HEK293 (cell line): ENCODE measurements around the gene RNASEH2C.

ENCODE experiments used
- PRDM1 ChIP-seq: fragments of 450-650 bp; formaldehyde crosslinking; IDR thresholded peaks from 2 replicates; pipeline ENCODE4; 2016; ENCODE audit warnings: missing biosample characterization, missing genetic modification characterization
- REPIN1 ChIP-seq: fragments of 450-650 bp; formaldehyde crosslinking; IDR thresholded peaks from 2 replicates; pipeline ENCODE4 v1.5.1; 2017; ENCODE audit warnings: missing biosample characterization, missing genetic modification characterization, low read depth
- SP3 ChIP-seq: fragments of 450-650 bp; formaldehyde crosslinking; IDR thresholded peaks from 2 replicates; pipeline ENCODE4 v1.5.1; 2016; ENCODE audit warnings: missing biosample characterization, missing genetic modification characterization
- SP7 ChIP-seq: fragments of 450-650 bp; formaldehyde crosslinking; IDR thresholded peaks from 2 replicates; pipeline ENCODE4 v1.5.1; 2016; ENCODE audit warnings: missing biosample characterization, missing genetic modification characterization
- WT1 ChIP-seq: fragments of 450-650 bp; formaldehyde crosslinking; IDR thresholded peaks from 2 replicates; pipeline ENCODE4 v1.5.1; 2016; ENCODE audit warnings: missing biosample characterization, missing genetic modification characterization
- YY1 ChIP-seq: fragments of 450-650 bp; formaldehyde crosslinking; IDR thresholded peaks from 2 replicates; pipeline ENCODE4 v1.5.1; 2018; ENCODE audit warnings: missing biosample characterization, missing genetic modification characterization
- ZBTB48 ChIP-seq: fragments of 450-650 bp; formaldehyde crosslinking; IDR thresholded peaks from 2 replicates; pipeline ENCODE4 v1.5.1; 2016; ENCODE audit warnings: missing biosample characterization, missing genetic modification characterization
- ZEB2 ChIP-seq: fragments of 450-650 bp; formaldehyde crosslinking; IDR thresholded peaks from 2 replicates; pipeline ENCODE4 v1.5.1; 2016; ENCODE audit warnings: missing biosample characterization, missing genetic modification characterization
- ZFP37 ChIP-seq: fragments of 450-650 bp; formaldehyde crosslinking; IDR thresholded peaks from 2 replicates; pipeline ENCODE4 v1.5.1; 2016; ENCODE audit warnings: missing biosample characterization, missing genetic modification characterization
- ZIC2 ChIP-seq: fragments of 450-650 bp; formaldehyde crosslinking; IDR thresholded peaks from 2 replicates; pipeline ENCODE4 v1.5.1; 2016; ENCODE audit warnings: missing biosample characterization, missing genetic modification characterization
- ZNF112 ChIP-seq: fragments of 450-650 bp; formaldehyde crosslinking; IDR thresholded peaks from 2 replicates; pipeline ENCODE4 v1.5.0; 2017; ENCODE audit warnings: missing biosample characterization, missing genetic modification characterization
- ZNF132 ChIP-seq: fragments of 450-650 bp; formaldehyde crosslinking; IDR thresholded peaks from 2 replicates; pipeline ENCODE4 v1.5.1; 2017; ENCODE audit warnings: missing biosample characterization, missing genetic modification characterization, borderline replicate concordance
- ZNF138 ChIP-seq: fragments of 450-650 bp; formaldehyde crosslinking; IDR thresholded peaks from 2 replicates; pipeline ENCODE4 v1.5.1; 2016; ENCODE audit warnings: missing biosample characterization, missing genetic modification characterization, borderline replicate concordance
- ZNF221 ChIP-seq: fragments of 450-650 bp; formaldehyde crosslinking; IDR thresholded peaks from 2 replicates; pipeline ENCODE4 v1.5.1; 2017; ENCODE audit warnings: missing biosample characterization, missing genetic modification characterization, borderline replicate concordance
- ZNF239 ChIP-seq: fragments of 450-650 bp; formaldehyde crosslinking; IDR thresholded peaks from 2 replicates; pipeline ENCODE4 v1.5.1; 2016; ENCODE audit warnings: missing biosample characterization, missing genetic modification characterization
- ZNF423 ChIP-seq: fragments of 450-650 bp; formaldehyde crosslinking; IDR thresholded peaks from 2 replicates; pipeline ENCODE4 v1.5.1; 2016; ENCODE audit warnings: missing biosample characterization, missing genetic modification characterization
- ZNF510 ChIP-seq: fragments of 450-650 bp; formaldehyde crosslinking; IDR thresholded peaks from 2 replicates; pipeline ENCODE4 v1.5.1; 2018; ENCODE audit warnings: mild to moderate bottlenecking, missing genetic modification characterization, missing biosample characterization; ENCODE audit not compliant: insufficient replicate concordance
- ZNF514 ChIP-seq: fragments of 450-650 bp; formaldehyde crosslinking; IDR thresholded peaks from 2 replicates; pipeline ENCODE4 v1.5.1; 2016; ENCODE audit warnings: missing biosample characterization, missing genetic modification characterization
- ZNF518A ChIP-seq: fragments of 450-650 bp; formaldehyde crosslinking; conservative IDR thresholded peaks from 2 replicates; pipeline ENCODE4 v1.5.1; 2016; ENCODE audit warnings: low read depth, missing biosample characterization, missing genetic modification characterization
- ZNF548 ChIP-seq: fragments of 450-650 bp; formaldehyde crosslinking; IDR thresholded peaks from 2 replicates; pipeline ENCODE4 v1.5.1; 2016; ENCODE audit warnings: missing biosample characterization, missing genetic modification characterization
- ZNF561 ChIP-seq: fragments of 450-650 bp; IDR thresholded peaks from 2 replicates; pipeline ENCODE4 v1.5.1; 2018; ENCODE audit warnings: missing biosample characterization, missing genetic modification characterization, borderline replicate concordance
- ZNF600 ChIP-seq: fragments of 450-650 bp; formaldehyde crosslinking; IDR thresholded peaks from 2 replicates; pipeline ENCODE4 v1.5.1; 2016; ENCODE audit warnings: missing biosample characterization, missing genetic modification characterization
- ZNF623 ChIP-seq: fragments of 450-650 bp; formaldehyde crosslinking; IDR thresholded peaks from 2 replicates; pipeline ENCODE4 v1.5.1; 2016; ENCODE audit warnings: missing biosample characterization, missing genetic modification characterization
- ZNF658 ChIP-seq: fragments of 450-650 bp; formaldehyde crosslinking; IDR thresholded peaks from 2 replicates; pipeline ENCODE4; 2016; ENCODE audit warnings: missing biosample characterization, missing genetic modification characterization
- ZNF704 ChIP-seq: fragments of 450-650 bp; formaldehyde crosslinking; IDR thresholded peaks from 2 replicates; pipeline ENCODE4 v1.5.1; 2016; ENCODE audit warnings: missing biosample characterization, missing genetic modification characterization
- ZNF785 ChIP-seq: fragments of 450-650 bp; formaldehyde crosslinking; IDR thresholded peaks from 2 replicates; pipeline ENCODE4 v1.5.1; 2016; ENCODE audit warnings: missing biosample characterization, missing genetic modification characterization
- ZNF837 ChIP-seq: fragments of 450-650 bp; formaldehyde crosslinking; IDR thresholded peaks from 2 replicates; pipeline ENCODE4 v1.5.1; 2016; ENCODE audit warnings: missing biosample characterization, missing genetic modification characterization
- TF ChIP-seq, protein P1 (sequence below): fragments of 450-650 bp; formaldehyde crosslinking; IDR thresholded peaks from 2 replicates; pipeline ENCODE4 v1.5.1; 2016; ENCODE audit warnings: missing biosample characterization, missing genetic modification characterization
- TF ChIP-seq, protein P2 (sequence below): fragments of 450-650 bp; formaldehyde crosslinking; IDR thresholded peaks from 2 replicates; pipeline ENCODE4 v1.5.0; 2017; ENCODE audit warnings: missing biosample characterization, missing genetic modification characterization, borderline replicate concordance
- TF ChIP-seq, protein P3 (sequence below): fragments of 450-650 bp; formaldehyde crosslinking; optimal IDR thresholded peaks from 2 replicates; pipeline ENCODE3; 2016; ENCODE audit warnings: missing biosample characterization, mild to moderate bottlenecking, missing genetic modification characterization

RNASEH2C gene

GRCh38 chr11:65720211-65720934 is at the start of gene RNASEH2C (continued):
- TF ChIP-seq ZFP37 (tag by site-specific recombination) = peak; percentile 57
- TF ChIP-seq, protein P1, sequence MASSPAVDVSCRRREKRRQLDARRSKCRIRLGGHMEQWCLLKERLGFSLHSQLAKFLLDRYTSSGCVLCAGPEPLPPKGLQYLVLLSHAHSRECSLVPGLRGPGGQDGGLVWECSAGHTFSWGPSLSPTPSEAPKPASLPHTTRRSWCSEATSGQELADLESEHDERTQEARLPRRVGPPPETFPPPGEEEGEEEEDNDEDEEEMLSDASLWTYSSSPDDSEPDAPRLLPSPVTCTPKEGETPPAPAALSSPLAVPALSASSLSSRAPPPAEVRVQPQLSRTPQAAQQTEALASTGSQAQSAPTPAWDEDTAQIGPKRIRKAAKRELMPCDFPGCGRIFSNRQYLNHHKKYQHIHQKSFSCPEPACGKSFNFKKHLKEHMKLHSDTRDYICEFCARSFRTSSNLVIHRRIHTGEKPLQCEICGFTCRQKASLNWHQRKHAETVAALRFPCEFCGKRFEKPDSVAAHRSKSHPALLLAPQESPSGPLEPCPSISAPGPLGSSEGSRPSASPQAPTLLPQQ (tag by site-specific recombination) = peak; percentile 72
- no peak for TF ChIP-seq ZNF785
- 0 out of 2 replicates have a peak, but pooled peaks have one; percentile 33 for TF ChIP-seq ZNF518A (tag by site-specific recombination)
- TF ChIP-seq ZBTB48 (tag by site-specific recombination) = peak; percentile 96
- 0 out of 2 replicates have a peak, but pooled peaks have one; percentile 73 for TF ChIP-seq REPIN1 (tag by site-specific recombination)
- no peak for TF ChIP-seq ZNF423
- no peak for TF ChIP-seq ZNF548
- peak; percentile 31; the same call in 1 of the 2 replicates for TF ChIP-seq ZEB2 (tag by site-specific recombination)
- TF ChIP-seq ZNF658 (tag by site-specific recombination) = no peak
- peak; percentile 84 for TF ChIP-seq SP7 (tag by site-specific recombination)
- TF ChIP-seq ZNF239 (tag by site-specific recombination) = no peak
- TF ChIP-seq YY1 = peak; percentile 84
- TF ChIP-seq ZNF112 (tag by site-specific recombination) = no peak
- TF ChIP-seq WT1 (tag by site-specific recombination) = peak; percentile 45; the same call in 1 of the 2 replicates
- TF ChIP-seq SP3 (tag by site-specific recombination) = peak; percentile 61; the same call in 1 of the 2 replicates
- peak; percentile 34 for TF ChIP-seq ZIC2
- TF ChIP-seq, protein P2, sequence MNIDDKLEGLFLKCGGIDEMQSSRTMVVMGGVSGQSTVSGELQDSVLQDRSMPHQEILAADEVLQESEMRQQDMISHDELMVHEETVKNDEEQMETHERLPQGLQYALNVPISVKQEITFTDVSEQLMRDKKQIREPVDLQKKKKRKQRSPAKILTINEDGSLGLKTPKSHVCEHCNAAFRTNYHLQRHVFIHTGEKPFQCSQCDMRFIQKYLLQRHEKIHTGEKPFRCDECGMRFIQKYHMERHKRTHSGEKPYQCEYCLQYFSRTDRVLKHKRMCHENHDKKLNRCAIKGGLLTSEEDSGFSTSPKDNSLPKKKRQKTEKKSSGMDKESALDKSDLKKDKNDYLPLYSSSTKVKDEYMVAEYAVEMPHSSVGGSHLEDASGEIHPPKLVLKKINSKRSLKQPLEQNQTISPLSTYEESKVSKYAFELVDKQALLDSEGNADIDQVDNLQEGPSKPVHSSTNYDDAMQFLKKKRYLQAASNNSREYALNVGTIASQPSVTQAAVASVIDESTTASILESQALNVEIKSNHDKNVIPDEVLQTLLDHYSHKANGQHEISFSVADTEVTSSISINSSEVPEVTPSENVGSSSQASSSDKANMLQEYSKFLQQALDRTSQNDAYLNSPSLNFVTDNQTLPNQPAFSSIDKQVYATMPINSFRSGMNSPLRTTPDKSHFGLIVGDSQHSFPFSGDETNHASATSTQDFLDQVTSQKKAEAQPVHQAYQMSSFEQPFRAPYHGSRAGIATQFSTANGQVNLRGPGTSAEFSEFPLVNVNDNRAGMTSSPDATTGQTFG (tag by site-specific recombination) = no peak
- TF ChIP-seq ZNF561 (tag by site-specific recombination) = peak; percentile 47; the same call in 1 of the 2 replicates
- TF ChIP-seq ZNF221 (tag by site-specific recombination) = no peak
- TF ChIP-seq ZNF138 (tag by site-specific recombination) = no peak
- TF ChIP-seq ZNF623 (tag by site-specific recombination) = no peak
- no peak for TF ChIP-seq ZNF514 (tag by site-specific recombination)
- no peak for TF ChIP-seq ZNF837 (tag by site-specific recombination)
- TF ChIP-seq ZNF704 (tag by site-specific recombination) = no peak
- no peak for TF ChIP-seq ZNF510 (tag by site-specific recombination)
- TF ChIP-seq PRDM1 (tag by site-specific recombination) = no peak
- peak; percentile 32; the same call in 1 of the 2 replicates for TF ChIP-seq ZNF600 (tag by site-specific recombination)
- TF ChIP-seq ZNF132 (tag by site-specific recombination) = no peak
- TF ChIP-seq, protein P3, sequence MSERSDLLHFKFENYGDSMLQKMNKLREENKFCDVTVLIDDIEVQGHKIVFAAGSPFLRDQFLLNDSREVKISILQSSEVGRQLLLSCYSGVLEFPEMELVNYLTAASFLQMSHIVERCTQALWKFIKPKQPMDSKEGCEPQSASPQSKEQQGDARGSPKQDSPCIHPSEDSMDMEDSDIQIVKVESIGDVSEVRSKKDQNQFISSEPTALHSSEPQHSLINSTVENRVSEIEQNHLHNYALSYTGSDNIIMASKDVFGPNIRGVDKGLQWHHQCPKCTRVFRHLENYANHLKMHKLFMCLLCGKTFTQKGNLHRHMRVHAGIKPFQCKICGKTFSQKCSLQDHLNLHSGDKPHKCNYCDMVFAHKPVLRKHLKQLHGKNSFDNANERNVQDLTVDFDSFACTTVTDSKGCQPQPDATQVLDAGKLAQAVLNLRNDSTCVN (tag by site-specific recombination) = peak; percentile 95
